ENCODE data around the gene USP15.
"Not testable (repeated sequence)": the region's sequence is repeated elsewhere in the genome, so short reads cannot be mapped to it uniquely, and the experiment has no call there.

Gene USP15

GRCh38 chr12:62458626-62459025 is 198.4 kb downstream of the USP15 start:
- no peak for DNase-seq (ENCODE audit: low read depth)

- DNase-seq (ENCODE audit: low read depth) = no peak
Observed at GRCh38 chr12:62459976-62460375, 199.8 kb downstream of the USP15 start.

- DNase-seq (ENCODE audit: low read depth) = not testable (repeated sequence)
Observed at GRCh38 chr12:62461171-62461837, 201.1 kb downstream of the USP15 start.

GRCh38 chr12:62463252-62463651 is 203.0 kb downstream of the USP15 start:
- not testable (repeated sequence) for DNase-seq (ENCODE audit: low read depth)

Data from activated T-cell treated with anti-CD3 and anti-CD28 coated beads for 48 hours (primary cell).